H1 (cell line): Measurements from ENCODE around the gene ATP6V1F. TPM values are rescaled to one million over a fixed set of nuclear protein-coding genes. Genes with fewer than 3 reads are reported as not detected.

Experiments used
- CTCF ChIA-PET: fragments of 300-600 bp; sonication (Branson Sonifier 250); formaldehyde crosslinking; loops from one replicate; lab custom pipeline; 2021; ENCODE audit not compliant: partially characterized antibody; lab: Charles Lee
- POLR2A ChIA-PET: fragments of 300-600 bp; sonication (Branson Sonifier 250); formaldehyde crosslinking; loops from one replicate; lab custom pipeline; 2021; ENCODE audit warnings: inconsistent platforms; ENCODE audit not compliant: partially characterized antibody; lab: Charles Lee
- DNase-seq, 2 experiments: peaks; one replicate each; pipeline versions ENCODE4 v3.0.0 to v3.0.0-alpha.2; 2010 to 2022; ENCODE audit warnings: low spot score in 2 of 2, low read depth in 1 of 2, mixed read lengths in 1 of 2
- FAIRE-seq: peaks from 2 replicates; lab custom pipeline; 2011; peaks lifted over from hg19 to GRCh38; lab: Jason Lieb, UNC
- H2AFZ ChIP-seq: 2 replicates; pipeline ENCODE4 v1.8.1; 2012; ENCODE audit warnings: low read length, inconsistent platforms
- H2AK5ac ChIP-seq: 2 replicates; pipeline ENCODE4 v1.6.1; 2013; ENCODE audit warnings: low read depth, low read length
- H2BK120ac ChIP-seq: replicated peaks from 2 replicates; pipeline ENCODE3; 2013; ENCODE audit warnings: low read depth, low read length, inconsistent platforms
- H2BK12ac ChIP-seq: 2 replicates; pipeline ENCODE4 v1.6.1; 2013; ENCODE audit warnings: low read depth, low read length
- H2BK15ac ChIP-seq: 2 replicates; pipeline ENCODE4 v1.6.1; 2013; ENCODE audit warnings: low read length
- H2BK20ac ChIP-seq: 2 replicates; pipeline ENCODE4 v1.6.1; 2013; ENCODE audit warnings: low read length
- H2BK5ac ChIP-seq: 2 replicates; pipeline ENCODE4 v1.6.1; 2013; ENCODE audit warnings: low read depth, low read length
- H3K14ac ChIP-seq: 2 replicates; pipeline ENCODE4 v1.6.1; 2013; ENCODE audit warnings: inconsistent platforms; ENCODE audit not compliant: insufficient read length
- H3K18ac ChIP-seq: 2 replicates; pipeline ENCODE4 v1.6.1; 2013; ENCODE audit warnings: low read length; ENCODE audit errors: extremely low read depth
- H3K23ac ChIP-seq: 2 replicates; pipeline ENCODE4 v1.6.1; 2013; ENCODE audit warnings: inconsistent platforms; ENCODE audit not compliant: insufficient read length
- H3K23me2 ChIP-seq: 2 replicates; pipeline ENCODE4 v1.6.1; 2013; ENCODE audit warnings: low read depth, low read length
- H3K27ac ChIP-seq: 2 replicates; pipeline ENCODE4 v1.6.1; 2011; ENCODE audit warnings: low read depth, low read length, inconsistent platforms
- H3K27me3 ChIP-seq, 4 experiments: replicated peaks in 1 of 4; 1 replicate in 1 of 4; 2 replicates in 3 of 4; pipeline versions ENCODE4 v1.6.1 to v1.8.1; 2011 to 2013; ENCODE audit warnings: low read length in 3 of 4, mild to moderate bottlenecking in 3 of 4, inconsistent platforms in 2 of 4, mixed read lengths in 2 of 4, moderate library complexity in 1 of 4; ENCODE audit not compliant: control insufficient read depth in 3 of 4, insufficient read depth in 3 of 4; ENCODE audit errors: extremely low read depth in 1 of 4
- H3K36me3 ChIP-seq, 4 experiments: 2 replicates each; pipeline versions ENCODE4 v1.6.1 to v1.8.1; 2011 to 2013; ENCODE audit warnings: mild to moderate bottlenecking in 4 of 4, low read length in 3 of 4, moderate library complexity in 2 of 4, control low read depth in 1 of 4, inconsistent platforms in 1 of 4; ENCODE audit not compliant: insufficient read depth in 4 of 4, control insufficient read depth in 2 of 4
- H3K4ac ChIP-seq: replicated peaks from 2 replicates; pipeline ENCODE3; 2013; ENCODE audit warnings: low read length, low read depth, mixed read lengths, inconsistent platforms; ENCODE audit not compliant: insufficient read length
- H3K4me1 ChIP-seq, 4 experiments: replicated peaks in 1 of 4; 1 replicate in 1 of 4; 2 replicates in 3 of 4; pipeline versions ENCODE4 v1.6.1 to v1.8.1; 2011 to 2013; ENCODE audit warnings: low read length in 3 of 4, inconsistent platforms in 2 of 4, mixed read lengths in 1 of 4; ENCODE audit not compliant: insufficient read depth in 4 of 4, control insufficient read depth in 3 of 4
- H3K4me2 ChIP-seq, 2 experiments: 2 replicates each; pipeline versions ENCODE4 v1.6.1 to v1.8.1; 2011 to 2013; ENCODE audit warnings: low read depth in 2 of 2, low read length in 2 of 2, control low read depth in 1 of 2, inconsistent platforms in 1 of 2, mild to moderate bottlenecking in 1 of 2; ENCODE audit not compliant: insufficient read depth in 1 of 2
- H3K4me3 ChIP-seq, 4 experiments: fragments of 200-600, 300-600 bp in 1 of 4; sonication (generic), shearing (Covaris generic), sonication (Bioruptor Twin) in 1 of 4; 2 replicates each; pipeline versions ENCODE4 v1.5.1 to v1.8.1; 2011 to 2016; ENCODE audit warnings: low read length in 4 of 4, low read depth in 3 of 4, control low read depth in 2 of 4, inconsistent platforms in 2 of 4, mild to moderate bottlenecking in 2 of 4, mixed read lengths in 1 of 4, moderate library complexity in 1 of 4; ENCODE audit not compliant: insufficient read depth in 2 of 4; ENCODE audit errors: extremely low read depth in 1 of 4
- H3K56ac ChIP-seq: replicated peaks from 2 replicates; pipeline ENCODE3; 2013; ENCODE audit warnings: low read depth, mild to moderate bottlenecking, mixed read lengths, low read length, inconsistent platforms; ENCODE audit not compliant: insufficient read length
- H3K79me1 ChIP-seq: 2 replicates; pipeline ENCODE4 v1.6.1; 2013; ENCODE audit warnings: low read depth, low read length, control low read depth
- H3K79me2 ChIP-seq, 2 experiments: 2 replicates each; pipeline versions ENCODE4 v1.6.1 to v1.8.1; 2012 to 2013; ENCODE audit warnings: low read length in 2 of 2, mild to moderate bottlenecking in 2 of 2, inconsistent platforms in 1 of 2; ENCODE audit not compliant: insufficient read depth in 2 of 2, control insufficient read depth in 1 of 2
- H3K9ac ChIP-seq, 4 experiments: replicated peaks in 1 of 4; 1 replicate in 1 of 4; 2 replicates in 3 of 4; pipeline versions ENCODE4 v1.6.1 to v1.8.1; 2011 to 2013; ENCODE audit warnings: low read depth in 3 of 4, low read length in 3 of 4, control low read depth in 2 of 4, mild to moderate bottlenecking in 2 of 4, moderate library complexity in 2 of 4, inconsistent platforms in 1 of 4; ENCODE audit errors: extremely low read depth in 1 of 4
- H3K9me3 ChIP-seq, 2 experiments: 2 replicates each; pipeline versions ENCODE4 v1.6.1 to v1.8.1; 2012 to 2013; ENCODE audit warnings: mild to moderate bottlenecking in 2 of 2, moderate library complexity in 2 of 2, control low read depth in 1 of 2, inconsistent platforms in 1 of 2, low read depth in 1 of 2, low read length in 1 of 2, mixed read lengths in 1 of 2; ENCODE audit not compliant: insufficient read depth in 2 of 2
- H4K20me1 ChIP-seq, 2 experiments: replicated peaks in 1 of 2; 2 replicates each; pipeline versions ENCODE3 to v1.8.1; 2011 to 2013; ENCODE audit warnings: inconsistent platforms in 2 of 2, low read length in 2 of 2, mild to moderate bottlenecking in 1 of 2; ENCODE audit not compliant: insufficient read depth in 2 of 2, control insufficient read depth in 1 of 2
- H4K5ac ChIP-seq: 2 replicates; pipeline ENCODE4 v1.6.1; 2013; ENCODE audit warnings: low read length, low read depth, mixed read lengths, inconsistent platforms; ENCODE audit not compliant: insufficient read length
- H4K8ac ChIP-seq: 2 replicates; pipeline ENCODE4 v1.8.0; 2013; ENCODE audit warnings: mild to moderate bottlenecking, moderate library complexity, low read length, inconsistent platforms; ENCODE audit not compliant: insufficient read depth; ENCODE audit errors: extremely low read depth
- H4K91ac ChIP-seq: replicated peaks from 2 replicates; pipeline ENCODE3; 2013; ENCODE audit warnings: low read length, mixed read lengths, inconsistent platforms; ENCODE audit not compliant: insufficient read length
- EZH2 ChIP-seq: fragments of 200-600 bp; sonication (generic); IDR thresholded peaks from 2 replicates; pipeline ENCODE4 v1.7.1; 2012; ENCODE audit warnings: low read depth, mild to moderate bottlenecking, moderate library complexity, low read length, inconsistent platforms; ENCODE audit not compliant: severe bottlenecking
- MAX ChIP-seq: IDR thresholded peaks from 2 replicates; pipeline ENCODE4 v1.6.1; 2012; ENCODE audit warnings: inconsistent platforms
- WGBS, 2 experiments: shearing (Covaris generic) in 1 of 2; methylation state at CpG; one replicate each; pipeline versions ENCODE4 v1.1.6 to v1.1.7; 2013 to 2015; ENCODE audit warnings: low lambda C conversion rate in 2 of 2, mixed read lengths in 2 of 2, inconsistent platforms in 1 of 2, low coverage in 1 of 2, missing lambda C conversion rate in 1 of 2; ENCODE audit not compliant: insufficient replicate concordance in 2 of 2, insufficient coverage in 1 of 2, insufficient read length in 1 of 2; ENCODE audit errors: extremely low coverage in 1 of 2, missing lambda C conversion rate in 1 of 2; 5-methylcytosine and 5-hydroxymethylcytosine counted together
- polyA plus RNA-seq, 7 experiments: library from polyadenylated mRNA; depleted of rRNA in 3 of 7; stranded (reverse) in 5 of 7; unstranded in 2 of 7; fragments of >200 nt in 5 of 7; fragments of 200-250 nt in 2 of 7; gene quantifications; 1 replicate in 5 of 7; 2 replicates in 1 of 7; 4 replicates in 1 of 7; pipeline versions ENCODE4 v1.2.1 to v1.2.3, GENCODE V29; 2011 to 2013; ENCODE audit warnings: missing spikeins in 2 of 7, mixed read lengths in 2 of 7
- total RNA-seq: library from RNA; stranded (reverse); fragmentation: NEBNext Ultra II Directional; extraction: Animal tissue kit (Norgen Biotek cat#: 25700); gene quantifications from 2 replicates; pipeline ENCODE4 v1.2.1, GENCODE V29; 2021

ATP6V1F gene
- total and polyA plus RNA-seq, 2 of the 8 experiments (the other 6 are each of a cell fraction or from before 2014, with no cell fraction given) = 104 to 318 TPM

DNA sequence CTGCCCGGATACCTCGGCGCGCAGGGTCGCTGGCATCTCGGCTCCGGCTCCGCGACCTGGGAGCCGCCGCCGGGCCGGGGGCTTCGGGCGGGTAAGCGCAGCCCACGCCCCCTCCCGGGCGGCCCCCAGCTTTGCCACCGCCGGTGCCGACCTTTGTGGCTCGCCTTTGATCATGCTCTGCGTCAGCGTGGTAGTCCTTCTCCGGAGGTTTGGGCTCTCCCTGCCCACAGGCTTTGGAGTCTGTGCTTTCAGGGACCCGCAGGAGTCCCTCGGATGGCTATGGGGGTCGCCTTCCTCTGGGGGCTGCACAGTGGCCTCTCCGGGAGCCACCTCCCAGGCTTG lies 7.3 kb downstream of the ATP6V1F start:
- H3K4me2 ChIP-seq = peak overlapping the region; percentile 82 to 87
- peak overlapping the region; percentile 78; the same call in 1 of the 2 replicates for H3K18ac ChIP-seq
- H3K4me1 ChIP-seq = peaks cover 0 to 18% (median 12%) of the 10 kb centered on the region in 4 experiments; a peak in 6 of 7 replicates
- no peaks in the 10 kb centered on the region for H3K9me3 ChIP-seq
- H3K23ac ChIP-seq = no peak overlapping the region
- 1% methylated on average over 27 of the region's 30 CpGs; no CpG with 5 or more reads in 1 of the 2 experiments for WGBS, 2 experiments
- H3K23me2 ChIP-seq = peaks cover 10% of the 10 kb centered on the region
- H4K91ac ChIP-seq = no peak overlapping the region
- H2BK15ac ChIP-seq = no peak overlapping the region
- no peaks in the 10 kb centered on the region; the same call in 1 of the 2 replicates for H3K79me1 ChIP-seq
- FAIRE-seq (no peak), DNase-seq (no peak)
- ChIA-PET POLR2A (interaction anchor here (0.5 to 4.5 kb wide), 7 partner anchors 9 to 336 kb away, joined by 3 to 27 read pairs (median 4); no protein-coding TSS in a partner anchor), CTCF (interaction anchor here (1.1 to 8.2 kb wide), 8 partner anchors 8 to 42 kb away, joined by 4 to 81 read pairs (median 8); partner anchors contain the start of gene ATP6V1F)
- H3K79me2 ChIP-seq = no peaks in the 10 kb centered on the region
- no peak overlapping the region for H2BK20ac ChIP-seq
- TF ChIP-seq MAX = no peak
- peak; percentile 31 for TF ChIP-seq EZH2
- H2BK12ac ChIP-seq = no peak overlapping the region
- H4K20me1 ChIP-seq = peaks cover 3 to 18% of the 10 kb centered on the region in 2 experiments
- no peak overlapping the region for H2BK5ac ChIP-seq
- H3K4ac ChIP-seq = no peak overlapping the region
- H3K56ac ChIP-seq = no peak overlapping the region
- H2BK120ac ChIP-seq = no peak overlapping the region
- peaks cover 5 to 42% (median 36%) of the 10 kb centered on the region in 4 experiments for H3K27me3 ChIP-seq
- peak overlapping the region; percentile 49 to 73 (median 57); a peak in 7 of 8 replicates for H3K4me3 ChIP-seq
- peak overlapping the region; percentile 73; the same call in 1 of the 2 replicates for H4K8ac ChIP-seq
- H3K9ac ChIP-seq = no peak overlapping the region
- H3K36me3 ChIP-seq = no peaks in the 10 kb centered on the region
- H4K5ac ChIP-seq = no peak overlapping the region
- H3K14ac ChIP-seq = no peak overlapping the region
- no peak overlapping the region for H2AK5ac ChIP-seq
- H2AFZ ChIP-seq = peak overlapping the region; percentile 25; the same call in 1 of the 2 replicates
- no peak overlapping the region for H3K27ac ChIP-seq
